HCT116 (cell line): Measurements from ENCODE around the gene NOL4L. TPM values are rescaled to one million over a fixed set of nuclear protein-coding genes. Genes with fewer than 3 reads are reported as not detected.

Source experiments
- ATAC-seq: fragments of 200-7000 bp; cut with Tn5 transposase; 2 replicates; pipeline ENCODE4 v1.9.1; 2020; ENCODE audit warnings: mild to moderate bottlenecking, moderate library complexity
- BruUV-seq: library from RNA; stranded (reverse); fragments of 400-500 nt; replicated peaks from 2 replicates; lab custom pipeline; 2021; lab: Mats Ljungman, UMichigan
- CTCF ChIA-PET: fragments of 300-600 bp; sonication (Branson Sonifier 250); formaldehyde crosslinking; loops from one replicate; lab custom pipeline; 2021; ENCODE audit warnings: antibody characterized with exemption; lab: Charles Lee
- POLR2A ChIA-PET: fragments of 300-600, 350-600 bp; sonication (Branson Sonifier 250); formaldehyde crosslinking; loops from one replicate; lab custom pipeline; 2021; ENCODE audit warnings: antibody characterized with exemption; lab: Charles Lee
- RAD21 ChIA-PET, 2 experiments: fragments of 300-600 bp; sonication (Branson Sonifier 250); formaldehyde crosslinking; loops; one replicate each; lab custom pipeline; 2023; ENCODE audit warnings: low total read pairs in 2 of 2; ENCODE audit not compliant: uncharacterized antibody in 2 of 2, unreplicated experiment in 2 of 2, low non-redundant PET in 1 of 2; lab: Charles Lee
- DNase-seq: peaks from one replicate; pipeline ENCODE4 v3.0.0-alpha.2; 2010; ENCODE audit warnings: low read depth, low spot score
- H2AFZ ChIP-seq: fragments of 200-600 bp; shearing (Covaris generic), sonication (generic); 2 replicates; pipeline ENCODE4 v1.6.1; 2017; ENCODE audit warnings: low read depth, mixed run types, mixed read lengths, antibody characterized with exemption, low read length; ENCODE audit not compliant: poor library complexity, severe bottlenecking
- H3K27ac ChIP-seq: 2 replicates; pipeline ENCODE4 v1.5.1; 2012; ENCODE audit warnings: low read depth, low read length
- H3K27me3 ChIP-seq: fragments of 200-600 bp; sonication (generic); 2 replicates; pipeline ENCODE4 v1.6.1; 2016; ENCODE audit warnings: mixed run types, low read length, mixed read lengths; ENCODE audit not compliant: insufficient read depth
- H3K36me3 ChIP-seq, 2 experiments: fragments of 200-500 bp in 1 of 2; fragments of 200-600 bp in 1 of 2; sonication (Bioruptor generic) in 1 of 2; sonication (generic) in 1 of 2; 2 replicates each; pipeline versions ENCODE4 v1.5.1 to v1.6.1; 2014 to 2016; ENCODE audit warnings: low read length in 2 of 2, inconsistent platforms in 1 of 2, mixed read lengths in 1 of 2, mixed run types in 1 of 2; ENCODE audit not compliant: insufficient read depth in 2 of 2, control insufficient read depth in 1 of 2
- H3K4me1 ChIP-seq, 2 experiments: fragments of 200-600 bp in 1 of 2; sonication (generic) in 1 of 2; 2 replicates each; pipeline versions ENCODE4 v1.5.1 to v1.6.1; 2012 to 2017; ENCODE audit warnings: low read length in 2 of 2, inconsistent platforms in 1 of 2, mild to moderate bottlenecking in 1 of 2, mixed read lengths in 1 of 2, mixed run types in 1 of 2, moderate library complexity in 1 of 2; ENCODE audit not compliant: insufficient read depth in 2 of 2, control insufficient read depth in 1 of 2
- H3K4me2 ChIP-seq: fragments of 200-600 bp; sonication (generic); 2 replicates; pipeline ENCODE4 v1.6.1; 2017; ENCODE audit warnings: mixed run types, low read length, mixed read lengths
- H3K4me3 ChIP-seq, 2 experiments: fragments of 200-600 bp in 1 of 2; sonication (generic) in 1 of 2; replicated peaks in 1 of 2; 2 replicates each; pipeline ENCODE4 v1.5.1; 2011 to 2016; ENCODE audit warnings: low read length in 2 of 2, control low read depth in 1 of 2, low read depth in 1 of 2, mild to moderate bottlenecking in 1 of 2, mixed read lengths in 1 of 2, mixed run types in 1 of 2
- H3K79me2 ChIP-seq: fragments of 200-600 bp; sonication (generic); 2 replicates; pipeline ENCODE4 v1.6.1; 2017; ENCODE audit warnings: mild to moderate bottlenecking, mixed run types, low read length, moderate library complexity, mixed read lengths; ENCODE audit not compliant: insufficient read depth
- H3K9ac ChIP-seq: fragments of 200-600 bp; sonication (generic); 2 replicates; pipeline ENCODE4 v1.6.1; 2016; ENCODE audit warnings: low read length, mixed read lengths
- H3K9me2 ChIP-seq: fragments of 200-600 bp; sonication (generic), shearing (Covaris generic); 2 replicates; pipeline ENCODE4 v1.6.1; 2017; ENCODE audit warnings: mixed run types, mild to moderate bottlenecking, moderate library complexity; ENCODE audit not compliant: insufficient read depth
- H3K9me3 ChIP-seq, 2 experiments: fragments of 200-500 bp in 1 of 2; fragments of 200-600 bp in 1 of 2; sonication (Bioruptor generic) in 1 of 2; sonication (generic) in 1 of 2; 2 replicates each; pipeline ENCODE4 v1.6.1; 2014 to 2017; ENCODE audit warnings: low read length in 2 of 2, mixed read lengths in 2 of 2, inconsistent platforms in 1 of 2, low read depth in 1 of 2, mild to moderate bottlenecking in 1 of 2, mixed run types in 1 of 2, moderate library complexity in 1 of 2; ENCODE audit not compliant: control insufficient read depth in 1 of 2, insufficient read depth in 1 of 2
- H4K20me1 ChIP-seq: fragments of 200-600 bp; sonication (generic), shearing (Covaris generic); 2 replicates; pipeline ENCODE4 v1.6.1; 2017; ENCODE audit warnings: mixed run types, mild to moderate bottlenecking, moderate library complexity; ENCODE audit not compliant: insufficient read depth
- CBX3 ChIP-seq: IDR thresholded peaks from 2 replicates; pipeline ENCODE4 v1.6.1; 2012; ENCODE audit warnings: low read depth
- CEBPB ChIP-seq: IDR thresholded peaks from 2 replicates; pipeline ENCODE4 v1.6.1; 2012; ENCODE audit warnings: low read depth
- ELF1 ChIP-seq: IDR thresholded peaks from 2 replicates; pipeline ENCODE4 v1.6.1; 2012; ENCODE audit warnings: low read depth, borderline replicate concordance
- EZH2 ChIP-seq: fragments of 200-600 bp; sonication (generic); IDR thresholded peaks from 2 replicates; pipeline ENCODE4 v1.6.1; 2017; ENCODE audit warnings: antibody characterized with exemption, mixed run types
- EZH2phosphoT487 ChIP-seq: fragments of 200-600 bp; IDR thresholded peaks from 2 replicates; pipeline ENCODE4 v1.6.1; 2018; ENCODE audit warnings: antibody characterized with exemption, borderline replicate concordance
- FOSL1 ChIP-seq: IDR thresholded peaks from 2 replicates; pipeline ENCODE4 v1.6.1; 2012; ENCODE audit warnings: low read depth
- JUND ChIP-seq: IDR thresholded peaks from 2 replicates; pipeline ENCODE4 v1.6.1; 2012
- POLR2A ChIP-seq: IDR thresholded peaks from 2 replicates; pipeline ENCODE4 v1.7.0; 2011; ENCODE audit warnings: borderline replicate concordance; ENCODE audit not compliant: insufficient read depth, insufficient read length; ENCODE audit errors: extremely low read depth
- POLR2AphosphoS5 ChIP-seq: IDR thresholded peaks from 2 replicates; pipeline ENCODE4 v1.6.1; 2011; ENCODE audit warnings: mild to moderate bottlenecking, low read depth, low read length, moderate library complexity
- RAD21 ChIP-seq: IDR thresholded peaks from 2 replicates; pipeline ENCODE4 v1.6.1; 2012; ENCODE audit warnings: low read depth, mild to moderate bottlenecking
- SIN3A ChIP-seq: IDR thresholded peaks from 2 replicates; pipeline ENCODE4 v1.6.1; 2012; ENCODE audit warnings: low read depth
- SP1 ChIP-seq: IDR thresholded peaks from 2 replicates; pipeline ENCODE4 v1.6.1; 2012; ENCODE audit warnings: low read depth
- SRF ChIP-seq: IDR thresholded peaks from 2 replicates; pipeline ENCODE4 v1.6.1; 2012; ENCODE audit warnings: low read depth
- YY1 ChIP-seq: IDR thresholded peaks from 2 replicates; pipeline ENCODE4 v1.6.1; 2011; ENCODE audit warnings: low read length, low read depth, moderate library complexity, mild to moderate bottlenecking; ENCODE audit not compliant: insufficient replicate concordance; ENCODE audit errors: extremely low read depth
- intact Hi-C: fragments of 100-400 bp; cut with micrococcal nuclease; formaldehyde crosslinking; loops from 2 replicates; pipeline ENCODE4 v1.10.0; 2022
- total RNA-seq: library from RNA; stranded (reverse); gene quantifications from one replicate; pipeline ENCODE4 v1.2.1, GENCODE V29; 2021; ENCODE audit not compliant: unreplicated experiment
- TF ChIP-seq, protein P1 (sequence below): IDR thresholded peaks from 2 replicates; pipeline ENCODE4 v1.6.1; 2012
- TF ChIP-seq, protein P2 (sequence below): IDR thresholded peaks from 2 replicates; pipeline ENCODE4 v1.6.1; 2011; ENCODE audit warnings: mild to moderate bottlenecking, low read length, moderate library complexity; ENCODE audit not compliant: insufficient replicate concordance; ENCODE audit errors: extremely low read depth
- TF ChIP-seq, protein P3 (sequence below): IDR thresholded peaks from 2 replicates; pipeline ENCODE4 v1.6.1; 2012; ENCODE audit warnings: low read depth
- TF ChIP-seq, protein P4 (sequence below): IDR thresholded peaks from 2 replicates; pipeline ENCODE4 v1.6.1; 2012
- TF ChIP-seq, protein P5 (sequence below), 3 experiments: fragments of 200-600 bp in 1 of 3; sonication (generic) in 1 of 3; IDR thresholded peaks in 2 of 3; conservative IDR thresholded peaks in 1 of 3; 2 replicates each; pipeline ENCODE4 v1.5.1; 2012 to 2017; ENCODE audit warnings: low read depth in 2 of 3, low read length in 2 of 3, antibody characterized with exemption in 1 of 3, borderline replicate concordance in 1 of 3, control low read depth in 1 of 3, mild to moderate bottlenecking in 1 of 3, mixed read lengths in 1 of 3, mixed run types in 1 of 3, moderate library complexity in 1 of 3; ENCODE audit not compliant: insufficient read depth in 1 of 3

NOL4L gene
- total RNA-seq, 1 experiment from 2014 or later: 5.9 TPM

DNA sequence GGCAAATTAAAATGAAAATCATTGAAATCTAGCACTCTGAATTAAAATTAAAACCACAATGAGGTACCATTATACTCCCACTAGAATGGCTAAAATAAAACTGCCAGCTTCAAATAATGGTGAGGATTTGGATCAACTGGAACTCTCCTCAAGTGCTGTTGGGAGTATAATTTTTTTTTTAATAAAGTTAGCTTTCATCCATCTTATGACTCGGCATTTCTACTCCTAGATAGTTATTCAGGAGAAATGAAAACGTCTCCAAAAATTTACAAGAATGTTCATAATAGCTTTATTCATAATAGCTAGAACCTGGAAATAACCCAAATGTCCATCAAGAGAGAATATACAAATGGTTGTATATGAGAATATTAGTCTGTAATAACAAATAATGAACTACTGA is 163.8 kb downstream of the NOL4L start:
- no peak overlapping the region for H2AFZ ChIP-seq
- peaks cover 42% of the 10 kb centered on the region for H3K79me2 ChIP-seq
- H3K4me1 ChIP-seq: peaks cover 0 to 5% of the 10 kb centered on the region in 2 experiments; a peak in 1 of 4 replicates
- intact Hi-C loops: no loop called here
- H3K9me2 ChIP-seq: no peaks in the 10 kb centered on the region
- RAD21 ChIA-PET: no interaction called here
- no peak for ATAC-seq
- H4K20me1 ChIP-seq: no peaks in the 10 kb centered on the region; the same call in 1 of the 2 replicates
- POLR2A ChIA-PET: no interaction called here
- H3K36me3 ChIP-seq: no peaks in the 10 kb centered on the region
- no peaks in the 10 kb centered on the region for H3K27me3 ChIP-seq
- H3K27ac ChIP-seq: no peak overlapping the region
- no peak for DNase-seq
- H3K4me2 ChIP-seq: no peak overlapping the region
- CTCF ChIA-PET: no interaction called here
- BruUV-seq: no TSS peak
- H3K9ac ChIP-seq: no peak overlapping the region
- no peaks in the 10 kb centered on the region for H3K9me3 ChIP-seq
- H3K4me3 ChIP-seq: no peak overlapping the region
- no peak for TF ChIP-seq CEBPB
- no peak for TF ChIP-seq EZH2phosphoT487
- TF ChIP-seq, protein P1, sequence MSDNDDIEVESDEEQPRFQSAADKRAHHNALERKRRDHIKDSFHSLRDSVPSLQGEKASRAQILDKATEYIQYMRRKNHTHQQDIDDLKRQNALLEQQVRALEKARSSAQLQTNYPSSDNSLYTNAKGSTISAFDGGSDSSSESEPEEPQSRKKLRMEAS: no peak
- no peak for TF ChIP-seq CBX3
- TF ChIP-seq, protein P2, sequence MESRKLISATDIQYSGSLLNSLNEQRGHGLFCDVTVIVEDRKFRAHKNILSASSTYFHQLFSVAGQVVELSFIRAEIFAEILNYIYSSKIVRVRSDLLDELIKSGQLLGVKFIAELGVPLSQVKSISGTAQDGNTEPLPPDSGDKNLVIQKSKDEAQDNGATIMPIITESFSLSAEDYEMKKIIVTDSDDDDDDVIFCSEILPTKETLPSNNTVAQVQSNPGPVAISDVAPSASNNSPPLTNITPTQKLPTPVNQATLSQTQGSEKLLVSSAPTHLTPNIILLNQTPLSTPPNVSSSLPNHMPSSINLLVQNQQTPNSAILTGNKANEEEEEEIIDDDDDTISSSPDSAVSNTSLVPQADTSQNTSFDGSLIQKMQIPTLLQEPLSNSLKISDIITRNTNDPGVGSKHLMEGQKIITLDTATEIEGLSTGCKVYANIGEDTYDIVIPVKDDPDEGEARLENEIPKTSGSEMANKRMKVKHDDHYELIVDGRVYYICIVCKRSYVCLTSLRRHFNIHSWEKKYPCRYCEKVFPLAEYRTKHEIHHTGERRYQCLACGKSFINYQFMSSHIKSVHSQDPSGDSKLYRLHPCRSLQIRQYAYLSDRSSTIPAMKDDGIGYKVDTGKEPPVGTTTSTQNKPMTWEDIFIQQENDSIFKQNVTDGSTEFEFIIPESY: no peak
- TF ChIP-seq FOSL1: no peak
- no peak for TF ChIP-seq RAD21
- TF ChIP-seq, protein P3, sequence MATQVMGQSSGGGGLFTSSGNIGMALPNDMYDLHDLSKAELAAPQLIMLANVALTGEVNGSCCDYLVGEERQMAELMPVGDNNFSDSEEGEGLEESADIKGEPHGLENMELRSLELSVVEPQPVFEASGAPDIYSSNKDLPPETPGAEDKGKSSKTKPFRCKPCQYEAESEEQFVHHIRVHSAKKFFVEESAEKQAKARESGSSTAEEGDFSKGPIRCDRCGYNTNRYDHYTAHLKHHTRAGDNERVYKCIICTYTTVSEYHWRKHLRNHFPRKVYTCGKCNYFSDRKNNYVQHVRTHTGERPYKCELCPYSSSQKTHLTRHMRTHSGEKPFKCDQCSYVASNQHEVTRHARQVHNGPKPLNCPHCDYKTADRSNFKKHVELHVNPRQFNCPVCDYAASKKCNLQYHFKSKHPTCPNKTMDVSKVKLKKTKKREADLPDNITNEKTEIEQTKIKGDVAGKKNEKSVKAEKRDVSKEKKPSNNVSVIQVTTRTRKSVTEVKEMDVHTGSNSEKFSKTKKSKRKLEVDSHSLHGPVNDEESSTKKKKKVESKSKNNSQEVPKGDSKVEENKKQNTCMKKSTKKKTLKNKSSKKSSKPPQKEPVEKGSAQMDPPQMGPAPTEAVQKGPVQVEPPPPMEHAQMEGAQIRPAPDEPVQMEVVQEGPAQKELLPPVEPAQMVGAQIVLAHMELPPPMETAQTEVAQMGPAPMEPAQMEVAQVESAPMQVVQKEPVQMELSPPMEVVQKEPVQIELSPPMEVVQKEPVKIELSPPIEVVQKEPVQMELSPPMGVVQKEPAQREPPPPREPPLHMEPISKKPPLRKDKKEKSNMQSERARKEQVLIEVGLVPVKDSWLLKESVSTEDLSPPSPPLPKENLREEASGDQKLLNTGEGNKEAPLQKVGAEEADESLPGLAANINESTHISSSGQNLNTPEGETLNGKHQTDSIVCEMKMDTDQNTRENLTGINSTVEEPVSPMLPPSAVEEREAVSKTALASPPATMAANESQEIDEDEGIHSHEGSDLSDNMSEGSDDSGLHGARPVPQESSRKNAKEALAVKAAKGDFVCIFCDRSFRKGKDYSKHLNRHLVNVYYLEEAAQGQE: no peak
- no peak for TF ChIP-seq EZH2
- TF ChIP-seq POLR2A: no peak
- TF ChIP-seq, protein P4, sequence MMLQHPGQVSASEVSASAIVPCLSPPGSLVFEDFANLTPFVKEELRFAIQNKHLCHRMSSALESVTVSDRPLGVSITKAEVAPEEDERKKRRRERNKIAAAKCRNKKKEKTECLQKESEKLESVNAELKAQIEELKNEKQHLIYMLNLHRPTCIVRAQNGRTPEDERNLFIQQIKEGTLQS: no peak
- no peak for TF ChIP-seq POLR2AphosphoS5
- no peak for TF ChIP-seq SP1
- TF ChIP-seq SIN3A: no peak
- TF ChIP-seq JUND: no peak
- no peak for TF ChIP-seq SRF
- TF ChIP-seq YY1: no peak
- TF ChIP-seq ELF1: no peak
- TF ChIP-seq, protein P5, sequence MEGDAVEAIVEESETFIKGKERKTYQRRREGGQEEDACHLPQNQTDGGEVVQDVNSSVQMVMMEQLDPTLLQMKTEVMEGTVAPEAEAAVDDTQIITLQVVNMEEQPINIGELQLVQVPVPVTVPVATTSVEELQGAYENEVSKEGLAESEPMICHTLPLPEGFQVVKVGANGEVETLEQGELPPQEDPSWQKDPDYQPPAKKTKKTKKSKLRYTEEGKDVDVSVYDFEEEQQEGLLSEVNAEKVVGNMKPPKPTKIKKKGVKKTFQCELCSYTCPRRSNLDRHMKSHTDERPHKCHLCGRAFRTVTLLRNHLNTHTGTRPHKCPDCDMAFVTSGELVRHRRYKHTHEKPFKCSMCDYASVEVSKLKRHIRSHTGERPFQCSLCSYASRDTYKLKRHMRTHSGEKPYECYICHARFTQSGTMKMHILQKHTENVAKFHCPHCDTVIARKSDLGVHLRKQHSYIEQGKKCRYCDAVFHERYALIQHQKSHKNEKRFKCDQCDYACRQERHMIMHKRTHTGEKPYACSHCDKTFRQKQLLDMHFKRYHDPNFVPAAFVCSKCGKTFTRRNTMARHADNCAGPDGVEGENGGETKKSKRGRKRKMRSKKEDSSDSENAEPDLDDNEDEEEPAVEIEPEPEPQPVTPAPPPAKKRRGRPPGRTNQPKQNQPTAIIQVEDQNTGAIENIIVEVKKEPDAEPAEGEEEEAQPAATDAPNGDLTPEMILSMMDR (IDR thresholded peaks at IDR 0.05 in 2 of 3, conservative IDR thresholded peaks at IDR 0.05 in 1 of 3; ENCODE audit: borderline replicate concordance in 1 of 3, insufficient read depth in 1 of 3, low read depth in 2 of 3, low read length in 2 of 3): no peak
